WTC11 (cell line): ENCODE measurements around the gene ANGPTL1. TPM values are rescaled to one million over a fixed set of nuclear protein-coding genes. Genes with fewer than 3 reads are reported as not detected.

Source experiments
- ATAC-seq: fragments of 200-7000 bp; cut with Tn5 transposase; 2 replicates; pipeline ENCODE4 v1.10.0; 2021; ENCODE audit warnings: mild to moderate bottlenecking, moderate library complexity
- CTCF ChIA-PET: fragments of 300-600 bp; sonication (Branson Sonifier 250); formaldehyde crosslinking; loops from one replicate; lab custom pipeline; 2021; ENCODE audit warnings: antibody characterized with exemption; lab: Charles Lee
- POLR2A ChIA-PET: fragments of 350-600 bp; sonication (Branson Sonifier 250); formaldehyde crosslinking; loops from one replicate; lab custom pipeline; 2021; ENCODE audit warnings: antibody characterized with exemption; lab: Charles Lee
- DNase-seq: peaks from one replicate; pipeline ENCODE4 v3.0.0; 2021; ENCODE audit warnings: low spot score
- H3K27ac Mint-ChIP-seq: 2 replicates; pipeline ENCODE4 v1.8.0; 2021; ENCODE audit warnings: mixed read lengths
- H3K27me3 Mint-ChIP-seq: 2 replicates; pipeline ENCODE4 v1.8.0; 2021; ENCODE audit warnings: low read depth, mild to moderate bottlenecking, moderate library complexity, mixed read lengths
- H3K36me3 Mint-ChIP-seq: 2 replicates; pipeline ENCODE4 v1.8.0; 2021; ENCODE audit warnings: mixed read lengths
- H3K4me1 Mint-ChIP-seq: 2 replicates; pipeline ENCODE4 v1.8.0; 2022; ENCODE audit warnings: mixed read lengths
- H3K4me3 Mint-ChIP-seq: 2 replicates; pipeline ENCODE4 v1.8.0; 2021; ENCODE audit warnings: mild to moderate bottlenecking, moderate library complexity, mixed read lengths
- H3K9me3 Mint-ChIP-seq: 2 replicates; pipeline ENCODE4 v1.8.0; 2021; ENCODE audit warnings: mixed read lengths
- ATF6 ChIP-seq: sonication (generic); formaldehyde crosslinking; IDR thresholded peaks from 2 replicates; pipeline ENCODE4 v1.8.1; 2023; ENCODE audit warnings: mild to moderate bottlenecking, missing genetic modification reagents
- CREB1 ChIP-seq: sonication (generic); formaldehyde crosslinking; IDR thresholded peaks from 2 replicates; pipeline ENCODE4 v1.8.0; 2023; ENCODE audit warnings: mild to moderate bottlenecking, missing genetic modification reagents
- ELF4 ChIP-seq: sonication (generic); formaldehyde crosslinking; IDR thresholded peaks from 2 replicates; pipeline ENCODE4 v1.8.1; 2022; ENCODE audit warnings: low read depth, mild to moderate bottlenecking, moderate library complexity, missing genetic modification reagents
- JUN ChIP-seq: sonication (generic); formaldehyde crosslinking; IDR thresholded peaks from 2 replicates; pipeline ENCODE4 v1.8.0; 2023; ENCODE audit warnings: mild to moderate bottlenecking, missing genetic modification reagents
- NFATC4 ChIP-seq: fragments of 250-450 bp; sonication (Bioruptor Pico); IDR thresholded peaks from 2 replicates; pipeline ENCODE4 v1.9.0; 2021; ENCODE audit warnings: mild to moderate bottlenecking
- NFE2L1 ChIP-seq: sonication (generic); formaldehyde crosslinking; IDR thresholded peaks from 2 replicates; pipeline ENCODE4 v1.8.1; 2023; ENCODE audit warnings: missing genetic modification reagents
- RELA ChIP-seq: sonication (generic); formaldehyde crosslinking; IDR thresholded peaks from 2 replicates; pipeline ENCODE4 v1.8.1; 2022; ENCODE audit warnings: missing genetic modification reagents, mild to moderate bottlenecking, borderline replicate concordance
- RORB ChIP-seq: fragments of 250-450 bp; sonication (Bioruptor Pico); IDR thresholded peaks from 2 replicates; pipeline ENCODE4 v1.9.0; 2021; ENCODE audit warnings: mild to moderate bottlenecking
- TCF7 ChIP-seq: sonication (generic); formaldehyde crosslinking; IDR thresholded peaks from 2 replicates; pipeline ENCODE4 v1.8.0; 2022; ENCODE audit warnings: mild to moderate bottlenecking, low read depth, missing genetic modification reagents, moderate library complexity
- TP53 ChIP-seq: sonication (generic); formaldehyde crosslinking; IDR thresholded peaks from 2 replicates; pipeline ENCODE4 v1.8.1; 2023; ENCODE audit warnings: mild to moderate bottlenecking, missing genetic modification reagents
- ZBTB43 ChIP-seq: sonication (generic); formaldehyde crosslinking; IDR thresholded peaks from 2 replicates; pipeline ENCODE4 v1.8.1; 2023; ENCODE audit warnings: mild to moderate bottlenecking, missing genetic modification reagents
- ZMAT4 ChIP-seq: fragments of 250-450 bp; sonication (Bioruptor Pico); IDR thresholded peaks from 2 replicates; pipeline ENCODE4 v1.9.0; 2021; ENCODE audit warnings: mild to moderate bottlenecking
- ZNF121 ChIP-seq: sonication (generic); formaldehyde crosslinking; IDR thresholded peaks from 2 replicates; pipeline ENCODE4 v1.8.0; 2023; ENCODE audit warnings: missing genetic modification reagents
- ZNF138 ChIP-seq: sonication (generic); formaldehyde crosslinking; conservative IDR thresholded peaks from 2 replicates; pipeline ENCODE4 v1.8.1; 2022; ENCODE audit warnings: mild to moderate bottlenecking, moderate library complexity, missing genetic modification reagents
- ZNF219 ChIP-seq: sonication (generic); formaldehyde crosslinking; IDR thresholded peaks from 2 replicates; pipeline ENCODE4 v1.8.0; 2023; ENCODE audit warnings: missing genetic modification reagents, mild to moderate bottlenecking, borderline replicate concordance
- ZNF671 ChIP-seq: fragments of 250-450 bp; sonication (Bioruptor Pico); IDR thresholded peaks from 2 replicates; pipeline ENCODE4 v1.8.0; 2021; ENCODE audit warnings: mild to moderate bottlenecking
- total RNA-seq: library from RNA; stranded (reverse); gene quantifications from 3 replicates; pipeline ENCODE4 v1.2.3, GENCODE V29; 2021
- TF ChIP-seq, protein P1 (sequence below): sonication (generic); formaldehyde crosslinking; IDR thresholded peaks from 2 replicates; pipeline ENCODE4 v1.8.1; 2023; ENCODE audit warnings: mild to moderate bottlenecking, missing genetic modification reagents, moderate library complexity
- TF ChIP-seq, protein P2 (sequence below): fragments of 250-450 bp; sonication (Bioruptor Pico); conservative IDR thresholded peaks from 2 replicates; pipeline ENCODE4 v1.9.0; 2021; ENCODE audit warnings: mild to moderate bottlenecking
- TF ChIP-seq, protein P3 (sequence below): sonication (generic); formaldehyde crosslinking; IDR thresholded peaks from 2 replicates; pipeline ENCODE4 v1.8.1; 2022; ENCODE audit warnings: low read depth, mild to moderate bottlenecking, moderate library complexity, missing genetic modification reagents, borderline replicate concordance
- TF ChIP-seq, protein P4 (sequence below): sonication (generic); formaldehyde crosslinking; IDR thresholded peaks from 2 replicates; pipeline ENCODE4 v1.8.1; 2022; ENCODE audit warnings: mild to moderate bottlenecking, missing genetic modification reagents, moderate library complexity, borderline replicate concordance
- TF ChIP-seq, protein P5 (sequence below): sonication (generic); formaldehyde crosslinking; conservative IDR thresholded peaks from 2 replicates; pipeline ENCODE4 v1.8.1; 2022; ENCODE audit warnings: mild to moderate bottlenecking, missing genetic modification reagents
- TF ChIP-seq, protein P6 (sequence below): fragments of 200-600 bp; IDR thresholded peaks from 2 replicates; pipeline ENCODE4 v1.8.0; 2022; ENCODE audit warnings: antibody characterized with exemption
- TF ChIP-seq, protein P7 (sequence below): sonication (generic); formaldehyde crosslinking; IDR thresholded peaks from 2 replicates; pipeline ENCODE4 v1.8.0; 2022; ENCODE audit warnings: mild to moderate bottlenecking, missing genetic modification reagents

Gene ANGPTL1
- total RNA-seq, 1 experiment from 2014 or later: not detected

- no peak overlapping the region; the same call in 1 of the 2 replicates for H3K4me3 Mint-ChIP-seq
- ATAC-seq (no peak), DNase-seq (no peak)
- POLR2A ChIA-PET: no interaction called here
- H3K27me3 Mint-ChIP-seq: no peaks in the 10 kb centered on the region
- CTCF ChIA-PET: interaction anchor here (0.8 to 2.7 kb wide), 4 partner anchors 134 to 327 kb away, joined by 3 to 11 read pairs (median 4); no protein-coding TSS in a partner anchor
- H3K9me3 Mint-ChIP-seq: no peaks in the 10 kb centered on the region
- no peak overlapping the region for H3K27ac Mint-ChIP-seq
- TF ChIP-seq, protein P1, sequence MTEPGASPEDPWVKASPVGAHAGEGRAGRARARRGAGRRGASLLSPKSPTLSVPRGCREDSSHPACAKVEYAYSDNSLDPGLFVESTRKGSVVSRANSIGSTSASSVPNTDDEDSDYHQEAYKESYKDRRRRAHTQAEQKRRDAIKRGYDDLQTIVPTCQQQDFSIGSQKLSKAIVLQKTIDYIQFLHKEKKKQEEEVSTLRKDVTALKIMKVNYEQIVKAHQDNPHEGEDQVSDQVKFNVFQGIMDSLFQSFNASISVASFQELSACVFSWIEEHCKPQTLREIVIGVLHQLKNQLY (CRISPR knock-in tag): no peak
- TF ChIP-seq, protein P2, sequence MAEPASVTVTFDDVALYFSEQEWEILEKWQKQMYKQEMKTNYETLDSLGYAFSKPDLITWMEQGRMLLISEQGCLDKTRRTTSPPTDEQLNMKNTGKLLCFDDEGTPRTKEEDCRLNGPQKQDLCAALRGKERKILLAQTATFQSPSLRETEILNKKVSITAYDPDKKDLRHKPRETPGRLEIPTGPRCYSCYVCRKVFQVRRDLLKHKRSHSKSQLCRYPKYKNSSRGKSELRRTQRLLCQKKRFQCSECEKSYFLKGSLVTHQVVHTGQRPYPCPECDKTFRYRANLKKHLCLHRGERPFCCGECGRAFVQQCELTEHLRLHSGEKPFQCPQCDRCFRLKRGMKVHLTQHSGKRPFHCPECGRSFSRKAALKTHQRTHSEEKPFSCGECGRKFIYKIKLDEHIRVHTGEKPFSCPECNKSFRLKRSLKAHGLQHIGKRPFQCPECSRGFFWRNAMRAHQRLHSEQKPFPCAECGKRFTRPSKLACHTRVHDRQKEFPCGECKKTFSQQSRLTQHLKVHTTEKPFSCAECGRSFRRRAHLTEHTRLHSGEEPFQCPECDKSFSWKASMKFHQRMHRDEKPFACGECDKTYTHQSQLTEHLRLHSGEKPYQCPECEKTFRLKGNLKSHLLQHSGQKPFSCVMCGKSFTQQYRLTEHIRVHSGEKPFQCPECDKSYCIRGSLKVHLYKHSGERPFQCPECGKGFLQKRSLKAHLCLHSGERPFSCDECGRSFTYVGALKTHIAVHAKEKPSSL (CRISPR knock-in tag): no peak
- TF ChIP-seq NFATC4 (CRISPR knock-in tag) (no peak), ZNF671 (CRISPR knock-in tag) (no peak), TCF7 (no peak), NFE2L1 (CRISPR knock-in tag) (no peak), RORB (CRISPR knock-in tag) (no peak), JUN (no peak), ZNF121 (CRISPR knock-in tag) (no peak), ELF4 (CRISPR knock-in tag) (no peak)
- TF ChIP-seq, protein P3, sequence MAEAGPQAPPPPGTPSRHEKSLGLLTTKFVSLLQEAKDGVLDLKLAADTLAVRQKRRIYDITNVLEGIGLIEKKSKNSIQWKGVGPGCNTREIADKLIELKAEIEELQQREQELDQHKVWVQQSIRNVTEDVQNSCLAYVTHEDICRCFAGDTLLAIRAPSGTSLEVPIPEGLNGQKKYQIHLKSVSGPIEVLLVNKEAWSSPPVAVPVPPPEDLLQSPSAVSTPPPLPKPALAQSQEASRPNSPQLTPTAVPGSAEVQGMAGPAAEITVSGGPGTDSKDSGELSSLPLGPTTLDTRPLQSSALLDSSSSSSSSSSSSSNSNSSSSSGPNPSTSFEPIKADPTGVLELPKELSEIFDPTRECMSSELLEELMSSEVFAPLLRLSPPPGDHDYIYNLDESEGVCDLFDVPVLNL (CRISPR knock-in tag): no peak
- TF ChIP-seq, protein P4, sequence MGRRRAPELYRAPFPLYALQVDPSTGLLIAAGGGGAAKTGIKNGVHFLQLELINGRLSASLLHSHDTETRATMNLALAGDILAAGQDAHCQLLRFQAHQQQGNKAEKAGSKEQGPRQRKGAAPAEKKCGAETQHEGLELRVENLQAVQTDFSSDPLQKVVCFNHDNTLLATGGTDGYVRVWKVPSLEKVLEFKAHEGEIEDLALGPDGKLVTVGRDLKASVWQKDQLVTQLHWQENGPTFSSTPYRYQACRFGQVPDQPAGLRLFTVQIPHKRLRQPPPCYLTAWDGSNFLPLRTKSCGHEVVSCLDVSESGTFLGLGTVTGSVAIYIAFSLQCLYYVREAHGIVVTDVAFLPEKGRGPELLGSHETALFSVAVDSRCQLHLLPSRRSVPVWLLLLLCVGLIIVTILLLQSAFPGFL (CRISPR knock-in tag): no peak
- TF ChIP-seq, protein P5, sequence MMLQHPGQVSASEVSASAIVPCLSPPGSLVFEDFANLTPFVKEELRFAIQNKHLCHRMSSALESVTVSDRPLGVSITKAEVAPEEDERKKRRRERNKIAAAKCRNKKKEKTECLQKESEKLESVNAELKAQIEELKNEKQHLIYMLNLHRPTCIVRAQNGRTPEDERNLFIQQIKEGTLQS (CRISPR knock-in tag): no peak
- H3K36me3 Mint-ChIP-seq: no peaks in the 10 kb centered on the region
- peaks cover 26% of the 10 kb centered on the region for H3K4me1 Mint-ChIP-seq
Observed at GRCh38 chr1:178868706-178869105, 2.2 kb downstream of the ANGPTL1 start.

- no peaks in the 10 kb centered on the region for H3K36me3 Mint-ChIP-seq
- DNase-seq: no peak
- no peak overlapping the region for H3K27ac Mint-ChIP-seq
- ATAC-seq: no peak
- ChIA-PET CTCF (interaction anchor here (1.4 kb wide), 1 partner anchor 135 kb away, joined by 6 read pairs; no protein-coding TSS in a partner anchor), POLR2A (no interaction called here)
- H3K27me3 Mint-ChIP-seq: no peaks in the 10 kb centered on the region
- no peaks in the 10 kb centered on the region for H3K9me3 Mint-ChIP-seq
- no peak overlapping the region for H3K4me3 Mint-ChIP-seq
- peaks cover 26% of the 10 kb centered on the region for H3K4me1 Mint-ChIP-seq
- TF ChIP-seq TP53 (CRISPR knock-in tag) (no peak), ZNF138 (CRISPR knock-in tag) (no peak), CREB1 (no peak), ZBTB43 (CRISPR knock-in tag) (no peak), ZMAT4 (CRISPR knock-in tag) (no peak), RELA (no peak), ATF6 (no peak), ZNF219 (CRISPR knock-in tag) (no peak), NFATC4 (CRISPR knock-in tag) (no peak)
- TF ChIP-seq, protein P6, sequence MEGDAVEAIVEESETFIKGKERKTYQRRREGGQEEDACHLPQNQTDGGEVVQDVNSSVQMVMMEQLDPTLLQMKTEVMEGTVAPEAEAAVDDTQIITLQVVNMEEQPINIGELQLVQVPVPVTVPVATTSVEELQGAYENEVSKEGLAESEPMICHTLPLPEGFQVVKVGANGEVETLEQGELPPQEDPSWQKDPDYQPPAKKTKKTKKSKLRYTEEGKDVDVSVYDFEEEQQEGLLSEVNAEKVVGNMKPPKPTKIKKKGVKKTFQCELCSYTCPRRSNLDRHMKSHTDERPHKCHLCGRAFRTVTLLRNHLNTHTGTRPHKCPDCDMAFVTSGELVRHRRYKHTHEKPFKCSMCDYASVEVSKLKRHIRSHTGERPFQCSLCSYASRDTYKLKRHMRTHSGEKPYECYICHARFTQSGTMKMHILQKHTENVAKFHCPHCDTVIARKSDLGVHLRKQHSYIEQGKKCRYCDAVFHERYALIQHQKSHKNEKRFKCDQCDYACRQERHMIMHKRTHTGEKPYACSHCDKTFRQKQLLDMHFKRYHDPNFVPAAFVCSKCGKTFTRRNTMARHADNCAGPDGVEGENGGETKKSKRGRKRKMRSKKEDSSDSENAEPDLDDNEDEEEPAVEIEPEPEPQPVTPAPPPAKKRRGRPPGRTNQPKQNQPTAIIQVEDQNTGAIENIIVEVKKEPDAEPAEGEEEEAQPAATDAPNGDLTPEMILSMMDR: no peak
- TF ChIP-seq, protein P7, sequence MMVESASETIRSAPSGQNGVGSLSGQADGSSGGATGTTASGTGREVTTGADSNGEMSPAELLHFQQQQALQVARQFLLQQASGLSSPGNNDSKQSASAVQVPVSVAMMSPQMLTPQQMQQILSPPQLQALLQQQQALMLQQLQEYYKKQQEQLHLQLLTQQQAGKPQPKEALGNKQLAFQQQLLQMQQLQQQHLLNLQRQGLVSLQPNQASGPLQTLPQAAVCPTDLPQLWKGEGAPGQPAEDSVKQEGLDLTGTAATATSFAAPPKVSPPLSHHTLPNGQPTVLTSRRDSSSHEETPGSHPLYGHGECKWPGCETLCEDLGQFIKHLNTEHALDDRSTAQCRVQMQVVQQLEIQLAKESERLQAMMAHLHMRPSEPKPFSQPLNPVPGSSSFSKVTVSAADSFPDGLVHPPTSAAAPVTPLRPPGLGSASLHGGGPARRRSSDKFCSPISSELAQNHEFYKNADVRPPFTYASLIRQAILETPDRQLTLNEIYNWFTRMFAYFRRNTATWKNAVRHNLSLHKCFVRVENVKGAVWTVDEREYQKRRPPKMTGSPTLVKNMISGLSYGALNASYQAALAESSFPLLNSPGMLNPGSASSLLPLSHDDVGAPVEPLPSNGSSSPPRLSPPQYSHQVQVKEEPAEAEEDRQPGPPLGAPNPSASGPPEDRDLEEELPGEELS: no peak
Observed at GRCh38 chr1:178867670-178868069, 3.2 kb downstream of the ANGPTL1 start.
